HepG2 (cell line): ENCODE measurements around the gene ANKRD62. TPM values are rescaled to one million over a fixed set of nuclear protein-coding genes. Genes with fewer than 3 reads are reported as not detected.

ENCODE experiments used
- ATAC-seq: fragments of 200-7000 bp; cut with Tn5 transposase; 3 replicates; pipeline ENCODE4 v1.9.1; 2020; ENCODE audit warnings: mild to moderate bottlenecking, moderate library complexity
- BruUV-seq: library from RNA; stranded (reverse); fragments of 400-500 nt; replicated peaks from 2 replicates; lab custom pipeline; 2021; lab: Mats Ljungman, UMichigan
- CTCF ChIA-PET: fragments of 300-600 bp; formaldehyde crosslinking; extraction: SDS; loops from one replicate; lab custom pipeline; 2021; ENCODE audit warnings: low total read pairs, inconsistent platforms, low intra/inter-chr PET ratio; lab: Yijun Ruan, JAX
- POLR2A ChIA-PET: fragments of 350-600 bp; sonication (Branson Sonifier 250); formaldehyde crosslinking; loops from one replicate; lab custom pipeline; 2020; ENCODE audit warnings: antibody characterized with exemption, inconsistent platforms; lab: Yijun Ruan, JAX
- DNase-seq: peaks from one replicate; pipeline ENCODE4 v3.0.0-alpha.2; 2015; ENCODE audit warnings: low spot score
- FAIRE-seq: peaks from 3 replicates; lab custom pipeline; 2011; peaks lifted over from hg19 to GRCh38; lab: Jason Lieb, UNC
- H2AFZ ChIP-seq: one replicate; pipeline ENCODE4 v1.6.1; 2011; ENCODE audit warnings: low read length, inconsistent platforms
- H3K27ac ChIP-seq: fragments of 300-600 bp; 3 replicates; pipeline ENCODE4 v1.8.0; 2011; ENCODE audit warnings: mixed run types, mild to moderate bottlenecking, mixed read lengths, low read length, inconsistent platforms; ENCODE audit not compliant: insufficient read depth; ENCODE audit errors: extremely low read length
- H3K27me3 ChIP-seq, 2 experiments: fragments of 200-600 bp in 1 of 2; 2 replicates in 1 of 2; 3 replicates in 1 of 2; pipeline versions ENCODE4 v1.6.0 to v1.8.0; 2011; ENCODE audit warnings: low read length in 2 of 2, mild to moderate bottlenecking in 2 of 2, moderate library complexity in 2 of 2, inconsistent platforms in 1 of 2; ENCODE audit not compliant: insufficient read depth in 2 of 2, control insufficient read depth in 1 of 2
- H3K36me3 ChIP-seq, 2 experiments: fragments of 200-600 bp in 1 of 2; replicated peaks in 1 of 2; 2 replicates in 1 of 2; 3 replicates in 1 of 2; pipeline versions ENCODE4 v1.5.1 to v1.8.0; 2011; ENCODE audit warnings: low read length in 2 of 2, inconsistent platforms in 1 of 2; ENCODE audit not compliant: insufficient read depth in 2 of 2, control insufficient read depth in 1 of 2
- H3K4me1 ChIP-seq: 2 replicates; pipeline ENCODE4 v1.5.1; 2012; ENCODE audit warnings: low read length, inconsistent platforms; ENCODE audit not compliant: insufficient read depth
- H3K4me2 ChIP-seq: 2 replicates; pipeline ENCODE4 v1.6.0; 2011; ENCODE audit warnings: low read depth, low read length, inconsistent platforms
- H3K4me3 ChIP-seq, 3 experiments: fragments of 200-600 bp in 1 of 3; sonication (generic), shearing (Covaris generic) in 1 of 3; replicated peaks in 1 of 3; 2 replicates each; pipeline ENCODE4 v1.5.1; 2011 to 2016; ENCODE audit warnings: low read length in 3 of 3, inconsistent platforms in 2 of 3, low read depth in 2 of 3, mild to moderate bottlenecking in 2 of 3, control low read depth in 1 of 3, mixed read lengths in 1 of 3; ENCODE audit not compliant: insufficient read depth in 1 of 3
- H3K79me2 ChIP-seq: one replicate; pipeline ENCODE4 v1.6.1; 2011; ENCODE audit warnings: low read length, inconsistent platforms; ENCODE audit not compliant: insufficient read depth
- H3K9ac ChIP-seq: 2 replicates; pipeline ENCODE4 v1.6.0; 2011; ENCODE audit warnings: mild to moderate bottlenecking, low read depth, low read length, inconsistent platforms; ENCODE audit not compliant: insufficient read depth
- H3K9me3 ChIP-seq: 2 replicates; pipeline ENCODE4 v1.5.1; 2012; ENCODE audit warnings: mild to moderate bottlenecking, low read length
- H4K20me1 ChIP-seq: 2 replicates; pipeline ENCODE4 v1.6.0; 2011; ENCODE audit warnings: inconsistent platforms, mild to moderate bottlenecking, low read length, moderate library complexity; ENCODE audit not compliant: insufficient read depth
- AHDC1 ChIP-seq: sonication (generic); formaldehyde crosslinking; IDR thresholded peaks from 2 replicates; pipeline ENCODE4 v1.5.1; 2020; ENCODE audit warnings: mild to moderate bottlenecking, missing genetic modification reagents, borderline replicate concordance
- DNMT1 ChIP-seq: sonication (generic); formaldehyde crosslinking; IDR thresholded peaks from 2 replicates; pipeline ENCODE4 v1.5.1; 2020; ENCODE audit warnings: mild to moderate bottlenecking, missing genetic modification reagents
- DNMT3B ChIP-seq: conservative IDR thresholded peaks from 2 replicates; pipeline ENCODE4 v1.6.1; 2016; ENCODE audit warnings: missing biosample characterization, control low read depth
- HIVEP1 ChIP-seq: sonication (generic); formaldehyde crosslinking; IDR thresholded peaks from 2 replicates; pipeline ENCODE4 v1.4.0; 2020; ENCODE audit warnings: mild to moderate bottlenecking, missing genetic modification reagents
- IKZF1 ChIP-seq: fragments of 450-650 bp; IDR thresholded peaks from 2 replicates; pipeline ENCODE4 v1.7.1; 2016
- MYNN ChIP-seq: sonication (generic); formaldehyde crosslinking; IDR thresholded peaks from 2 replicates; pipeline ENCODE4 v1.4.0; 2020; ENCODE audit warnings: mild to moderate bottlenecking, low read depth, missing genetic modification reagents
- POGK ChIP-seq: sonication (generic); formaldehyde crosslinking; conservative IDR thresholded peaks from 2 replicates; pipeline ENCODE4 v1.8.0; 2022; ENCODE audit warnings: mild to moderate bottlenecking, moderate library complexity, missing genetic modification reagents
- PRMT3 ChIP-seq: sonication (generic); formaldehyde crosslinking; IDR thresholded peaks from 2 replicates; pipeline ENCODE4 v1.8.1; 2022; ENCODE audit warnings: low read depth, mild to moderate bottlenecking, moderate library complexity, missing genetic modification reagents, borderline replicate concordance
- SMYD3 ChIP-seq: sonication (generic); formaldehyde crosslinking; IDR thresholded peaks from 2 replicates; pipeline ENCODE4 v1.8.1; 2023; ENCODE audit warnings: mild to moderate bottlenecking, missing genetic modification reagents
- TCF7L2 ChIP-seq: IDR thresholded peaks from 2 replicates; pipeline ENCODE4 v1.6.1; 2011; ENCODE audit warnings: mild to moderate bottlenecking, low read depth, low read length, moderate library complexity
- ZNF282 ChIP-seq: fragments of 450-650 bp; IDR thresholded peaks from 2 replicates; pipeline ENCODE4 v1.6.1; 2018; ENCODE audit not compliant: partially characterized antibody
- ZNF3 ChIP-seq: IDR thresholded peaks from 2 replicates; pipeline ENCODE4 v1.7.0; 2017; ENCODE audit warnings: inconsistent platforms
- ZNF564 ChIP-seq: sonication (generic); formaldehyde crosslinking; IDR thresholded peaks from 2 replicates; pipeline ENCODE4 v1.8.1; 2023; ENCODE audit warnings: mild to moderate bottlenecking, missing genetic modification reagents
- ZNF747 ChIP-seq: sonication (generic); formaldehyde crosslinking; IDR thresholded peaks from 2 replicates; pipeline ENCODE4 v1.8.1; 2023; ENCODE audit warnings: missing genetic modification reagents, mild to moderate bottlenecking, borderline replicate concordance
- ZSCAN30 ChIP-seq: sonication (generic); formaldehyde crosslinking; IDR thresholded peaks from 2 replicates; pipeline ENCODE4 v1.5.0; 2020; ENCODE audit warnings: mild to moderate bottlenecking, missing genetic modification reagents
- WGBS: methylation state at CpG from one replicate; pipeline ENCODE4 v1.1.6; 2017; ENCODE audit warnings: low lambda C conversion rate; 5-methylcytosine and 5-hydroxymethylcytosine counted together
- in situ Hi-C: cut with HindIII; loops from 2 replicates; pipeline ENCODE4 v1.10.0; 2017; ENCODE audit warnings: low pct_unique_long_range_greater_than_20kb; ENCODE audit not compliant: extremely low pct_ligation_motif_present
- intact Hi-C: fragments of 100-400 bp; cut with micrococcal nuclease; formaldehyde crosslinking; loops from one replicate; pipeline ENCODE4 v1.10.0; 2022; ENCODE audit not compliant: unreplicated experiment
- polyA plus RNA-seq, 8 experiments: library from polyadenylated mRNA; depleted of rRNA in 3 of 8; stranded (reverse) in 7 of 8; unstranded in 1 of 8; fragments of >200 nt; fragmentation: Illumina TruSeq in 4 of 8; extraction: Trizol in 4 of 8; gene quantifications; 2 replicates each; pipeline versions ENCODE4 v1.2.1 to v1.2.3, GENCODE V29; 2011 to 2016; ENCODE audit warnings: low read depth in 4 of 8, missing spikeins in 1 of 8, mixed read lengths in 1 of 8; ENCODE audit not compliant: insufficient read depth in 1 of 8
- total RNA-seq, 5 experiments: library from RNA; depleted of rRNA; stranded (reverse); fragments of >200 nt; fragmentation: Illumina TruSeq; extraction: Trizol; gene quantifications; 2 replicates each; pipeline ENCODE4 v1.2.3, GENCODE V29; 2016; ENCODE audit warnings: low read depth in 1 of 5
- TF ChIP-seq, protein P1 (sequence below): sonication (generic); formaldehyde crosslinking; IDR thresholded peaks from 2 replicates; pipeline ENCODE4 v1.4.0; 2020; ENCODE audit warnings: missing genetic modification reagents

Gene ANKRD62
- total and polyA plus RNA-seq, 2 of the 13 experiments (the other 11 are each of a cell fraction or from before 2014, with no cell fraction given), result not detected

DNA sequence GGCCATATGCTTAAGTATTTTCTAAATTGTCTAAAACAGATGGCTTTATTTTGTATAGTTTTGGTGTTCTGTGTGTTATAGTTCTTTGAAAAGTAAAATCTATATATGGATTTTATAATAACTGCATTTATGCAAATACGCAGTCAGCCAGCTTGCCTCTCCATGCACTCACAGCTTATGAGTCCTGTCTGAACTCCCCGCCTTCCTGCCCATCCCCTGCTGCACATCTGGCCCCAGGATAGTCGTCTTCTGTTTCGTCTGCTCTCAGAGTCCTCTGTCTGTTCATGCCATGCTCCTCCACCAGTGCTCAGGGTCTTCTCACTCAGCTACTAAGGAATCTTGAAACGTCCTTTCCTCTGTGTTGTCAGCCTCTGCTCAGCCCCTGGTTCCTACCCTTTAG is 28.2 kb upstream of the ANKRD62 start:
- intact Hi-C loops (no loop called here), in situ Hi-C loops (no loop called here)
- Histone ChIP-seq H3K9ac (no peak overlapping the region), H2AFZ (no peak overlapping the region), H3K4me3 (no peak overlapping the region), H3K4me1 (no peaks in the 10 kb centered on the region), H3K79me2 (no peaks in the 10 kb centered on the region), H3K27ac (no peak overlapping the region), H3K27me3 (peaks cover 0 to 4% of the 10 kb centered on the region in 2 experiments; a peak in 1 of 5 replicates), H4K20me1 (no peaks in the 10 kb centered on the region), H3K9me3 (no peaks in the 10 kb centered on the region), H3K4me2 (no peak overlapping the region), H3K36me3 (no peaks in the 10 kb centered on the region)
- ChIA-PET CTCF (no interaction called here), POLR2A (no interaction called here)
- WGBS, result 26% methylated on average over 5 of the region's 5 CpGs
- no TSS peak for BruUV-seq
- FAIRE-seq, result no peak
- ATAC-seq, result no peak
- no peak for DNase-seq
- TF ChIP-seq TCF7L2 (no peak), ZSCAN30 (CRISPR knock-in tag) (no peak), DNMT1 (CRISPR knock-in tag) (no peak), ZNF3 (CRISPR knock-in tag) (no peak), AHDC1 (no peak), SMYD3 (no peak), PRMT3 (no peak), DNMT3B (CRISPR knock-in tag) (no peak), MYNN (CRISPR knock-in tag) (no peak), IKZF1 (no peak), ZNF747 (CRISPR knock-in tag) (no peak), POGK (CRISPR knock-in tag) (no peak), ZNF564 (CRISPR knock-in tag) (no peak), HIVEP1 (CRISPR knock-in tag) (no peak), ZNF282 (no peak)
- TF ChIP-seq, protein P1, sequence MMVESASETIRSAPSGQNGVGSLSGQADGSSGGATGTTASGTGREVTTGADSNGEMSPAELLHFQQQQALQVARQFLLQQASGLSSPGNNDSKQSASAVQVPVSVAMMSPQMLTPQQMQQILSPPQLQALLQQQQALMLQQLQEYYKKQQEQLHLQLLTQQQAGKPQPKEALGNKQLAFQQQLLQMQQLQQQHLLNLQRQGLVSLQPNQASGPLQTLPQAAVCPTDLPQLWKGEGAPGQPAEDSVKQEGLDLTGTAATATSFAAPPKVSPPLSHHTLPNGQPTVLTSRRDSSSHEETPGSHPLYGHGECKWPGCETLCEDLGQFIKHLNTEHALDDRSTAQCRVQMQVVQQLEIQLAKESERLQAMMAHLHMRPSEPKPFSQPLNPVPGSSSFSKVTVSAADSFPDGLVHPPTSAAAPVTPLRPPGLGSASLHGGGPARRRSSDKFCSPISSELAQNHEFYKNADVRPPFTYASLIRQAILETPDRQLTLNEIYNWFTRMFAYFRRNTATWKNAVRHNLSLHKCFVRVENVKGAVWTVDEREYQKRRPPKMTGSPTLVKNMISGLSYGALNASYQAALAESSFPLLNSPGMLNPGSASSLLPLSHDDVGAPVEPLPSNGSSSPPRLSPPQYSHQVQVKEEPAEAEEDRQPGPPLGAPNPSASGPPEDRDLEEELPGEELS, result no peak
